ENCODE data around the gene HDAC5.
"Not testable (repeated sequence)": the region's sequence is repeated elsewhere in the genome, so short reads cannot be mapped to it uniquely, and the experiment has no call there.

HDAC5 gene

GRCh38 chr17:44066204-44066930 lies 57.1 kb downstream of the HDAC5 start, which contains the start of gene LSM12:
TSS of gene LSM12 (minus strand) at chr17:44066671. CDS start at chr17:44066587, 84 bp downstream.
- DNase-seq: peak; percentile 90

GRCh38 chr17:44065668-44066203 lies 57.7 kb downstream of the HDAC5 start:
- DNase-seq: no peak

GRCh38 chr17:44063704-44064639 lies 59.5 kb downstream of the HDAC5 start:
- DNase-seq: no peak

- no peak for DNase-seq
Observed at GRCh38 chr17:44062871-44063270, 60.6 kb downstream of the HDAC5 start.

DNA sequence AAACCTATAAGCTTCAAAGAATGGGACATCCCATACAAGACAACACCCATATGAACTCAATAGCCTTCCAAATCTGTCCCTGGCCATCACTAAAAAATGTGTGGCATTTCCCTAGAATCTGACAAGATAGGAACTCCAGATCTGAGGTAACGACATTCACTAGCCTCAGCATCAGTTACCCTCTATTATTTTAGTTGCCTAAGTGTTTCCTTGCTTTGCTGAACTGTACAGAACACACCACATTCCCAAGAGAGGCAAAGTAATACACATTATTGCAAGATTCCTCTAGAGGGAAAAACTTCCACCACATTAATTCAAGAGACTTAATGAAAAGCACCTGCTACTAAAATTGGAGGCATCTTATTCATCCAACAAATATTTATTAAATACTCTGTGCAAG lies 62.0 kb downstream of the HDAC5 start:
- no peak for DNase-seq

DNA sequence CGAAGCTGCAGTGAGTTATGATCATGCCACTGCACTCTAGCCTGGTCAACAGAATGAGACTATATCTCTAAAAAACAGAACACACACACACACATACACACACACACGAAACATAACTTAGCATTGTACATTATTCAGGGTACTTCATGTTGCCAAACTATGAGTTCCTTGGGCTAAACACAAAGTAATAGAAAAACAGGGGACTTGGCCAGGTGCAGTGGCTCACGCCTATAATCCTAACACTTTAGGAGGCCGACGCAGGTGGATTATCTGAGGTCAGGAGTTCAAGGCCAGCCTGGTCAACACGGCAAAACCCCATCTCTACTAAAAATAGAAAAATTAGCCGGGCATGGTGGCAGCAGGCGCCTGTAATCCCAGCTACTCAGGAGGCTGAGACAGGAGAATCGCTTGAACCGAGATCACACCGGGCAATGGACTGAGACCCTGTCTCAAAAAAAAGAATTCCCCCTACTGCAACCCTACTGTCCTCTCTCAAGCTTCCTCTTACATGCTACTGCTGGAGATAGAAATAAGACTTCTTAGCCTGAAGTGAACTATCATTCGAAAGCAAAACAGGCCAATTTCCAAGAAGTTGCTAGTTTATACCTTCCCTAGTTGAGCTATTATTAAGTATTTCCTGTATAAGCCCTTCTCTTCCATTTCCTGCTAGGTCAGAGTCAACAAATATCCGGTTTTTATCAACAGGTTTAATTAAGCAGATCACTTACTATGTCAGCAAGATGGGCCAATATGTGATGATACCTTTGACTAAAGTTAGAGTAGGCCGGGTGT lies 64.1 kb downstream of the HDAC5 start:
- no peak for DNase-seq

GRCh38 chr17:44053125-44053872 lies 70.1 kb downstream of the HDAC5 start:
- DNase-seq: no peak

- no peak for DNase-seq
Observed at GRCh38 chr17:44049294-44050060, 74.0 kb downstream of the HDAC5 start.

GRCh38 chr17:44046893-44047292 lies 76.5 kb downstream of the HDAC5 start:
- not testable (repeated sequence) for DNase-seq

- no peak for DNase-seq
Observed at GRCh38 chr17:44045486-44045885, 78.0 kb downstream of the HDAC5 start.

DNA sequence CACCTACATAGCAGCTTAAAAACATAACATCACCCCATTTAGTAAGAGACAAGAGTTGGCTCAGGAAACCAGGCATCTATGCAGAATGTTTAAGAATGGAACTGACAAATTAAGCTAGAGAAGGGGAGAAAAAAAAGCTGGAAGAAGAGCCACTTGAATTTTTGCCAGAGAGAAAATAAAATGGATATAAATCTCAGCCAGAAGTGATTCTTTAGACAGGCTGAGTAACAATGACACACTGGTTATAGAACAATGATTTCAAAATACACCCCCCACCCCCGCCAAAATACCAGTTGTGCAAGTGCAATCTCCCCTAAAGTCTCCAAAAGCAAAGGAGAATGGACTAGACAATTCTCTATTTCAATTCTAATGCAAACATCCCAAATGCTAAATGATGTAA lies 79.4 kb downstream of the HDAC5 start:
- DNase-seq: no peak

DNA sequence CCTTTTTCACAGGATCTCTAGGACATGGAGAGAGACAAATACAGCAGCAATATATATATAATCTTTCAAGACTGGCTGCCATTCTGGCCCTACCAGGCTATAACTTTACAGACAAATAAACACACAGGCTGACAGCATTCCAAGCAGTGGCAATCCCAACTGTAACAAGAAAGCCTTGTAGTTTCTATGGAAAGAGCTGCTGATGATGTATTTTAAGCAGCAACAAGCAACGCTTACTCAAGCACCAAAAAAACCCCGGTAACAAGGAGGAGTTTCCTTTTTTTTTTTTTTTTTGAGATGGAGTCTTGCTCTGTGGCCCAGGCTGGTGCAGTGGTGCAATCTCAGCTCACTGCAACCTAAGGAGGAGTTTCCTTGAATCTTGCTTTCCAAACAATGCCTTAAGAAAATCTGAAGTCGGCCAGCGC lies 80.2 kb downstream of the HDAC5 start:
- no peak for DNase-seq

DNA sequence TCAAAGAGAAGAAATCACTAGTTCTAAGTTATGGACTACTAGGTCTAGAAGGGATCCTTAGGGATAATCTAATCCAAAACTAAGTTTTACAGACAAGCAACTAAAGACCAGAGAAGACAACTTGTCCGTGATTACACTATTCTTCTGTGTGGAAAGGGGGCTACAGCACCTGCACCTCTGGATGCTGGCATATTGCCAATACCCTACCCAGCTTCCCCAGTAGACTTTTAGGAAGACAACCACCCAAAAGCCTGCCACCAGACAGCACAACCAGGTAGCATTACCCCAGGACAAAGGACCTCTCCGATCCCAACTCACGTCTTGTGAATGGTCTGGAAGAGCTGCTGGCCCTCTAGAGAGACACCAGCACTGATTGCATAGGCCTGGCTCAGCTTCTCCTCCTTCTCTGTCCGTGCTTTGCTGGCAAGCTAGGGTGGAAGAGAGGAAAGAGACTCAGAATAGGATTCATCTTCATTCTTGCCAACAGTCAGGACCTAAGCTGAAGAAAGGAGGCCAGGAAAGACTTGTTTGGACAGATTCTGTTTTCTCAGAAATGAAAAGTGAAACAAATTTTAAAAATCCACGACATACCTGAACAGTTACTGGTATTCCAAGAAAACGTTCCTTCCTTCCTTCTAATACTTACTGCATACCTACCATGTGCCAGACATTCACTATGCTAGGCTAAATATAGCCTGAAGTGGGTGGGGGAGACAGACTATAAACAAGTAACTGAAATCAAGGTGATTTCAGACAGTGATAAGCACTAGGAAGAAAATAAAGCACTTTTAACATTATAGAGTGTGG lies 83.4 kb downstream of the HDAC5 start:
- no peak for DNase-seq

DNA sequence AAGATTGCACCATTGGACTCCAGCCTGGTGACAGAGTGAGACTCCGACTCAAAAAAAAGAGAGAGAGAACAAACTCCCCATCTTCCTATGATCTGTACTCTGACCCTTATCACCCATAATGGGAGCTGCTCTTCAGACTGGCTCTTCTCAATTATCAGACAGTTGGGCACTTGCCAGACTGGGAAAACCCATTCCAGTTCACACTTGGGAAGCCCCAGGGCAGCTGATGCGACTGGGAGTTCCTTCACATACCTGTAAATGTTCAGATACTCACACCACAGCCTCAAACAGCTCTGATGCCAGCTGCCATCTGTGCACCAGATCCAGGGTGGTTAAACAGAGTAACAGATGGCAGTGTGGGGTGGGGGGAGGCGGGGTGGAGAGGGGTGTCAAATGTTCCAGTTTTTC lies 84.8 kb downstream of the HDAC5 start:
- DNase-seq: no peak

DNA sequence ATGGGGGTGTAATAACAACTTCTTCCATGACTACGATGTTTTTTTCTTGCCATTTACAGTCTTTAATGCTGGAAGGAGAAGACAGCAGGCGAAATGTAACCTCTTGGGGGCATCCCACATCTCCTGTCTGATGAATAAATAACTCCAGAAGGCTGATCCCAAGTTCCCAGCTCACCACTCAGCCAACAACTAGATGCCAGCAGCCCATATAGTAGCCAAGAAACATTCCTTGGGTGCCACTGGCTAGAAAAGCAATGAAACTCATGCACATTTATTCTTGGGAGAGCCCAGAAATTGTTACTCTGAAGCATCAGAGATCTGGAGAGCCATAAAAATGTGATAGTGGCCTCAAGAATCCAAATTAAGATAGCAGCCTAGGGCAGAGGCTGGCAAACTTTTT lies 86.0 kb downstream of the HDAC5 start:
- DNase-seq: no peak

GRCh38 chr17:44034688-44035087 lies 88.8 kb downstream of the HDAC5 start:
- not testable (repeated sequence) for DNase-seq

DNA sequence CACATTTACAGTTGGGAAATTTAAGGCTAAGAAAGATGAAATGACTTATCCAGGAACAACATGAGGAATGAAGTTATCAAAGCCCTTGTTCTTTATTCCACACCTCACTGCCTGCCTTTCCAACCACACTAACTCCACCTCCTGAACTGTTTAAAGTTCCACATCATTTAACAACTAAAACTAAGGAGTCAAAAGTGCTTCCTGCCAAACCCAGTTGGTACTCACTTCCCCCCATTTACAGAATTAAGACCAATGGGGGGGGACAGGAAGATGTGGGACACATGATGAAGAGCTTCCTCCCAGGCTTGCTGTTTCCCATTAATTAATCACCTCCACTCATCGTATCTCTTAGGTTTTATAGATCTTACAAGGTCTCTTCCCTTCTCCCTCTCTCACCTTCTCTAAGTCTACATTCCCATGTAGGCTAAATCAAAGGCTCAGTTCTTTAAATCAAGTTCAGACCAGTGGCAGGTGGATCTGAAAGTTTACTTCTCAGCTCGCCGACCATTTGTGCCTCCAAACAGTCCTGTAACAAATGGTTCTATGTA lies 89.5 kb downstream of the HDAC5 start:
- DNase-seq: no peak

DNA sequence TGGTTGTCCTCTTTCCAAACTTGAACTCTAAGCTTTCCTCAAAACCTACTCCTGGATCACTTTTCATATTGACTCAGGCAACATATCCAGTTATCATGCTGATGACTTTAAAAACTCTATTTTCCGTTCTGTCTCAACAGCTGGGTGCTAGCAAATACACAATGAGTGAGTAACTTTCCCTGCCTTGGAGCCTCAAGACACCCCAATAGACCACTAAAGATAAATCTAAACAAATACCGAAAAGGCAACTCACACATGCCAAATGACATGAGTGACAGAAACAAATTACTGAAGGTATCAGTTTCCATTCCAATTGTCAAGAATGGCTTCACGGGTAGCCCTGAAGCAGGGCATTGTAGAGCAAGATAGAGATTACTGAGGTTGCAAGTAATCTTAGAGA lies 93.0 kb downstream of the HDAC5 start:
- no peak for DNase-seq

GRCh38 chr17:44029736-44030135 lies 93.7 kb downstream of the HDAC5 start:
- no peak for DNase-seq
